Measurements from ENCODE around the gene PRKAG3. TPM values are rescaled to one million over a fixed set of nuclear protein-coding genes. Genes with fewer than 3 reads are reported as not detected.

Gene PRKAG3
- total and polyA plus RNA-seq, 2 donors from 2014 or later: not detected

DNA sequence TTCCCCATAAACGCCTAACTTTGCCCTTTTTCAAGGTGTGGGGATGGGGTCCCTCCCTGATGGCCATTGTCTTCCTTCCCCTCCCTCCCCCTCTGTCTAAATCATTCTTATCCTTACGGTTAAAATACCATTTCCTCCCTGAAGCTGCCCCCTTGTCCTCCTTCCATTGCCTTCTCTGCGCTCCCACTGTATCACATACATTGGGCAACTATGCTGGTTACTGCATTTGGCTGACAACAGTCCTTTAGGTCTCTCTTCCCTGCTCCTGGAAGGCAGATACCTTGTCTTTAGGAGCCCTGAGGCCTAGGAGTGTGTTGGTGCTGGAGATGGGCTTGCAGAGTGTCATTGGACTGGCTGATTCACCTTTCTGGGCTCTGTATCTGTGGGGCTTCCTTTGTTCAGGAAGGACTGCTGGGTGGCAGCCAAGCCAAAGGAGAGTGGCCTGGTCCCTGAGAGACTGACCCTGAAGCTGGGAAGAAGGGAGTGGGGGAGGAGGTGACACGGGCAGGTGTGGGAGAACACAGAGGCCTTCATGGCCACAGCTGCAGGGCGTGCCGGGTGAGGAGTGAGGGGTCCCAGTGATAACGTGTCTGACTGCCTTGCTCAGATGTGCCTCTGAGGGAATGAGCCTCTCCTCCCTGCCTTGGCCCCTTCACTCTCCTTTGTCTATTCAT, 30.2 kb upstream of the PRKAG3 start:
- TF ChIP-seq, protein P1, sequence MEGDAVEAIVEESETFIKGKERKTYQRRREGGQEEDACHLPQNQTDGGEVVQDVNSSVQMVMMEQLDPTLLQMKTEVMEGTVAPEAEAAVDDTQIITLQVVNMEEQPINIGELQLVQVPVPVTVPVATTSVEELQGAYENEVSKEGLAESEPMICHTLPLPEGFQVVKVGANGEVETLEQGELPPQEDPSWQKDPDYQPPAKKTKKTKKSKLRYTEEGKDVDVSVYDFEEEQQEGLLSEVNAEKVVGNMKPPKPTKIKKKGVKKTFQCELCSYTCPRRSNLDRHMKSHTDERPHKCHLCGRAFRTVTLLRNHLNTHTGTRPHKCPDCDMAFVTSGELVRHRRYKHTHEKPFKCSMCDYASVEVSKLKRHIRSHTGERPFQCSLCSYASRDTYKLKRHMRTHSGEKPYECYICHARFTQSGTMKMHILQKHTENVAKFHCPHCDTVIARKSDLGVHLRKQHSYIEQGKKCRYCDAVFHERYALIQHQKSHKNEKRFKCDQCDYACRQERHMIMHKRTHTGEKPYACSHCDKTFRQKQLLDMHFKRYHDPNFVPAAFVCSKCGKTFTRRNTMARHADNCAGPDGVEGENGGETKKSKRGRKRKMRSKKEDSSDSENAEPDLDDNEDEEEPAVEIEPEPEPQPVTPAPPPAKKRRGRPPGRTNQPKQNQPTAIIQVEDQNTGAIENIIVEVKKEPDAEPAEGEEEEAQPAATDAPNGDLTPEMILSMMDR (IDR thresholded peaks at IDR 0.05; ENCODE audit: borderline replicate concordance, extremely low read depth, insufficient read depth): no peak
- H3K9ac ChIP-seq (ENCODE audit: low read length in 3 of 3): no peak overlapping the region
- H3K4me3 ChIP-seq (ENCODE audit: low read length in 3 of 3): no peak overlapping the region
- peaks cover 25% of the 10 kb centered on the region for H3K27me3 ChIP-seq (ENCODE audit: control insufficient read depth, insufficient read depth, low read length)
- H3K4me1 ChIP-seq (ENCODE audit: control insufficient read depth in 2 of 3, insufficient read depth in 2 of 3, low read depth in 1 of 3, low read length in 3 of 3): peaks cover 0 to 2% (median 0%) of the 10 kb centered on the region in 3 donors
- no peaks in the 10 kb centered on the region for H3K36me3 ChIP-seq (ENCODE audit: control insufficient read depth in 2 of 3, insufficient read depth in 3 of 3, low read length in 3 of 3)
- H3K27ac ChIP-seq (ENCODE audit: low read depth in 2 of 2, low read length in 2 of 2): no peak overlapping the region
- no peaks in the 10 kb centered on the region for H3K9me3 ChIP-seq (ENCODE audit: control insufficient read depth in 2 of 3, insufficient read depth in 1 of 3, low read length in 3 of 3)
- FAIRE-seq (no peak), DNase-seq (peak in 1 of 5 donors; percentile 30)
- intact Hi-C loops (cut with DNase I): no loop called here

DNA sequence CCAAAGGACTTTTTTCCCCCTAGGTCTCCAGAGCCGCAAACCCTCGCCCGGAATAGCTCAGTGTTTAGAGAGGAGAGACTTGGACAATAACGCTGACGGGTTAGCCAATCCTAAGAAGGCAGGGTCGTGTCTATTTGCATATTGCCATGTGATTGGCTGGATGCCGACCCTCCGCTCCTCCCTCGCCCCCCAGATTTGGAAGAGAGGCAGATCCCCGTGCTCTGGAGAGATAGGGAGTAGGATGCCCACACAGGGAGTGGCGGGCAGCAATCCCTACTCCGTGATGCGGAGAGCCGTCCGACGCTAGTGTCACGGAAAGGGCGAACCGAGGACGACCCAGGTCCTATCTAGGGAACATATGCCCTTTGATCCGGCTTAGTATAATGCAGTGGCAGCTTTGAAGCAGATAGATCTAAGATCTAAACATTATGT, 29.4 kb upstream of the PRKAG3 start:
- no peak overlapping the region for H3K27ac ChIP-seq (ENCODE audit: low read depth in 2 of 2, low read length in 2 of 2)
- peaks cover 23% of the 10 kb centered on the region for H3K27me3 ChIP-seq (ENCODE audit: control insufficient read depth, insufficient read depth, low read length)
- intact Hi-C loops (cut with DNase I): no loop called here
- TF ChIP-seq, protein P1 (IDR thresholded peaks at IDR 0.05; ENCODE audit: borderline replicate concordance, extremely low read depth, insufficient read depth): no peak
- H3K36me3 ChIP-seq (ENCODE audit: control insufficient read depth in 2 of 3, insufficient read depth in 3 of 3, low read length in 3 of 3): no peaks in the 10 kb centered on the region
- no peaks in the 10 kb centered on the region for H3K9me3 ChIP-seq (ENCODE audit: control insufficient read depth in 2 of 3, insufficient read depth in 1 of 3, low read length in 3 of 3)
- H3K9ac ChIP-seq (ENCODE audit: low read length in 3 of 3): no peak overlapping the region
- DNase-seq (peak; percentile 70 to 94 (median 88)), FAIRE-seq (no peak)
- no peak overlapping the region for H3K4me3 ChIP-seq (ENCODE audit: low read length in 3 of 3)
- peaks cover 0 to 2% (median 0%) of the 10 kb centered on the region in 3 donors for H3K4me1 ChIP-seq (ENCODE audit: control insufficient read depth in 2 of 3, insufficient read depth in 2 of 3, low read depth in 1 of 3, low read length in 3 of 3)

DNA sequence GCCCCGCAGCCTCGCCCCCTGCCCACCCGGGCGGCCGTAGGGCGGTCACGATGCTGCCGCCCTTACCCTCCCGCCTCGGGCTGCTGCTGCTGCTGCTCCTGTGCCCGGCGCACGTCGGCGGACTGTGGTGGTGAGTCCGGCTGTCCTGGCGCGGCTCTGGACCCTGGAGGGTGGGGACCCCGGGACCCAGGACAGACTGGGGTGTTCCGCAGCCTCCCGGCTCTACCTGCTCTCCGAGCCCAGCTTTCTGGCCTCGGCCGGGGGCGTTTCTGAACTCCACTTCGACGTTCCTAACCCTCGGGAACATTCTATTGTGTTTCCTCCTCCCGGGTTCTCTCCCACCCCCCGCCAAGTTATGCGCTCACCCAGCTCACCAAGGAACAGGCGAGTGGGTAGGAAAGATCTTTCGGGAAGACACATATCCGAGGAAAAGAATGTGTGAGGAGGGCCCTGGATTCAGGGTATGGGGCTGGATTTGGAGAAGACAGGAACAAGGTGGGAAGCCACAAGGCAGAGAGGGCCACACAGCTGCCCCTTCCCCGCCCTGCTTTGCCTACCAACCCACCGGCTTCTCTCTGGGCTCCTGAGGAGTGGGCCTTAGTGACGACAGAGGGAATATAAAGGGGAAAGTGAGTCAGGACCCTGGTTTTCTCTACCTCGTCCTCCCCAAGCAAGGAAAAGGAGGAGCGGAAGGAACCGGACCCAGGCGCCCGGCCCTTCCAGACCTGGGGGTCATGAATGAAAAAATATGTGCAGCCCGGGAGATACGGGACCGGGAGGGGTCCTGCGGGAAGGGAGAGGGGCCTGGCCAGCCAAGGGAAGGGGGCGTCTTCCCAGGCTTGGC, 28.6 kb upstream of the PRKAG3 start:
- peaks cover 0 to 2% (median 0%) of the 10 kb centered on the region in 3 donors for H3K4me1 ChIP-seq (ENCODE audit: control insufficient read depth in 2 of 3, insufficient read depth in 2 of 3, low read depth in 1 of 3, low read length in 3 of 3)
- H3K9ac ChIP-seq (ENCODE audit: low read length in 3 of 3): no peak overlapping the region
- intact Hi-C loops (cut with DNase I): no loop called here
- H3K36me3 ChIP-seq (ENCODE audit: control insufficient read depth in 2 of 3, insufficient read depth in 3 of 3, low read length in 3 of 3): no peaks in the 10 kb centered on the region
- no peak for FAIRE-seq
- H3K27ac ChIP-seq (ENCODE audit: low read depth in 2 of 2, low read length in 2 of 2): no peak overlapping the region
- DNase-seq: no peak
- TF ChIP-seq, protein P1 (IDR thresholded peaks at IDR 0.05; ENCODE audit: borderline replicate concordance, extremely low read depth, insufficient read depth): no peak
- peaks cover 23% of the 10 kb centered on the region for H3K27me3 ChIP-seq (ENCODE audit: control insufficient read depth, insufficient read depth, low read length)
- no peaks in the 10 kb centered on the region for H3K9me3 ChIP-seq (ENCODE audit: control insufficient read depth in 2 of 3, insufficient read depth in 1 of 3, low read length in 3 of 3)
- H3K4me3 ChIP-seq (ENCODE audit: low read length in 3 of 3): peak overlapping the region in 1 of 3 donors; percentile 32

All from kidney (tissue), 14 donors.